ENCODE data around the gene PRMT6. TPM values are rescaled to one million over a fixed set of nuclear protein-coding genes. Genes with fewer than 3 reads are reported as not detected.
"Not testable (repeated sequence)": the region's sequence is repeated elsewhere in the genome, so short reads cannot be mapped to it uniquely, and the experiment has no call there.

The PRMT6 gene
- 44.4 TPM for polyA plus RNA-seq (ENCODE audit: insufficient read length)
- long read RNA-seq, donor 1, transcript PRMT6-201 (1 exons, 2,616 nt) = major isoform, 52 of 52 reads
- long read RNA-seq, donor 1, partial matches to known transcripts = 0 of 52 reads
- long read RNA-seq, donor 1, other reads (novel, unspliced or antisense) = 0 of 52 reads
- long read RNA-seq, donor 2, transcript PRMT6-201 (1 exons, 2,616 nt) = major isoform, 44 of 44 reads
- long read RNA-seq, donor 2, partial matches to known transcripts = 0 of 44 reads
- long read RNA-seq, donor 2, other reads (novel, unspliced or antisense) = 0 of 44 reads
- long read RNA-seq, donor 3, transcript PRMT6-201 (1 exons, 2,616 nt) = major isoform, 41 of 42 reads
- long read RNA-seq, donor 3, partial matches to known transcripts = 0 of 42 reads
- long read RNA-seq, donor 3, other reads (novel, unspliced or antisense) = 0 of 42 reads
- long read RNA-seq, donor 4, transcript PRMT6-201 (1 exons, 2,616 nt) = major isoform, 12 of 12 reads
- long read RNA-seq, donor 4, partial matches to known transcripts = 0 of 12 reads
- long read RNA-seq, donor 4, other reads (novel, unspliced or antisense) = 0 of 12 reads
- long read RNA-seq, donor 5, transcript PRMT6-201 (1 exons, 2,616 nt) = major isoform, 62 of 62 reads
- long read RNA-seq, donor 5, partial matches to known transcripts = 0 of 62 reads
- long read RNA-seq, donor 5, other reads (novel, unspliced or antisense) = 0 of 62 reads
- long read RNA-seq, donor 6, transcript PRMT6-201 (1 exons, 2,616 nt) = major isoform, 53 of 53 reads
- long read RNA-seq, donor 6, partial matches to known transcripts = 0 of 53 reads
- long read RNA-seq, donor 6, other reads (novel, unspliced or antisense) = 0 of 53 reads
- long read RNA-seq, donor 7, transcript PRMT6-201 (1 exons, 2,616 nt) = major isoform, 58 of 58 reads
- long read RNA-seq, donor 7, partial matches to known transcripts = 0 of 58 reads
- long read RNA-seq, donor 7, other reads (novel, unspliced or antisense) = 0 of 58 reads
- long read RNA-seq, donor 8, transcript PRMT6-201 (1 exons, 2,616 nt) = major isoform, 20 of 21 reads
- long read RNA-seq, donor 8, partial matches to known transcripts = 0 of 21 reads
- long read RNA-seq, donor 8, other reads (novel, unspliced or antisense) = 0 of 21 reads

GRCh38 chr1:107056426-107057196 is at the start of gene PRMT6:
Gene PRMT6, plus strand, starts transcription at chr1:107056674. Its CDS starts 42 bp downstream, at chr1:107056716.
- peak; percentile 85 for DNase-seq

GRCh38 chr1:107009281-107009680 is 47.2 kb upstream of the PRMT6 start:
- no peak for DNase-seq

DNA sequence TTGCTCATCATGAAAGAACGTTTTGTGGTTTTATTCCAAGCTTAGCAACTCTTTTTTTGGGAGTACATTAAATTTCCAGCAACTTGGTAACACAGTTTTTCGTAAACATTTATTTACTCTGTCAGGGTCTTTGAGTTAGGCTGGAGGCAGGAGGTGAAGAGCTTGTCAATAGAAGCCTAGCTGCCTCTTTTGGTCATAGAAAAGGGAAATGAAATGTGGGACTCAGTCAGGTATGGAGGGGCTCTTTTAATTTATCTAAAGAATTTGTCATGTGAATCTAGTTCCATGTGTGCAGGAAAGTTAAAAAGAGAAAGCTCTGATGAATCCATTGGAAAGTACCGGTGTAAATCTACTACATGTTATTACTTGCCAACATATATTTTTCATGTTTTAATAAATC is 45.9 kb upstream of the PRMT6 start:
- DNase-seq = no peak

DNA sequence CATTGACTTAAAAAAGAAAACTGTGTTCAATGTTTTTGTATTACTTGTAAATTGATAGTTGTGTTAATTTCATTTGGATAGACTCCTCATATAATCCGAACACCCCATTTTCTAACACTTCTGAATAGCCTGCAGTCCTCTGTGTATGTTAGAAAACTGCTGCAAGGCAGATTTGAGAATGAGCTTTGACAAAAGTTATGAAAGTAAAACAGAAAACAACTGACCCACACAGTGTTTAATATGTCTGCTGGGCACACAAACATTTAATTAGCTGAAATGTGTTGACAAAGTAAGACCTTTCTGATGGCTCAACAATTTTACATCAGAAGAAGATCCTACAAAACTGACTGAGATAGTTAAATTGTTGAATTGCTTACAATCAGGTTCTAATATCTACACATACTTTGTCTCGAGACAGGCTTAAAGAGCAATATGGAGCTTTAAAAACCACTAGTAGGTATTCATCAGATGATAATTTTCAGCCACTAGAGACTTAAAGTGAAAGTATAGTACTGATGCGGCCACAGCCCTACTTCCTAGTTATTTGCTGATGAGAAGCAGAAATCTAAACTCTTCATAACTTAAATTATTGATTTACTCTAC is 40.0 kb upstream of the PRMT6 start:
- no peak for DNase-seq

- no peak for DNase-seq
Measured at GRCh38 chr1:107018445-107018844, 38.0 kb upstream of the PRMT6 start.

DNA sequence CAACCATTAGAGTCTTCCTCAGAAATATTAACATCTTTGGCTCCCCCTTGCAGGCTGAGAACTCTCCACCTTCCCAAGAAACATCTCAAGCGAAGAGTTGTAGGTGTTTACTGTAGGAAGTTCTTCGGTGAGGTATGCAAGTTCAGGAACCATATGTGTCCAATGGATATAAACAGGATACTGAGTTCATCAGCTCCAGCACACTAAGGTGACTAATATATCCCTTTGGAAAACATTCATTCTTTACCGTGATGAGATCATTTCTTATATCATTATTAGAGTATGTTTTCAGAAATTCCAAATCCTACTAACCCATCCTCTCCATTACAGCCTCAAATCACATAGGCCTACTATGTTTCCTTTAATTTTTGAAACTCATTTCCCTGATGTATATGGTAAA is 37.3 kb upstream of the PRMT6 start:
- DNase-seq = no peak

GRCh38 chr1:107038874-107039273 is 17.6 kb upstream of the PRMT6 start:
- DNase-seq = not testable (repeated sequence)

GRCh38 chr1:107044310-107045220 is 11.9 kb upstream of the PRMT6 start:
- DNase-seq = not testable (repeated sequence)

- DNase-seq = no peak
Measured at GRCh38 chr1:107047602-107048001, 8.9 kb upstream of the PRMT6 start.

GRCh38 chr1:107048241-107048640 is 8.2 kb upstream of the PRMT6 start:
- DNase-seq = no peak

GRCh38 chr1:107051266-107051665 is 5.2 kb upstream of the PRMT6 start:
- no peak for DNase-seq

- not testable (repeated sequence) for DNase-seq
Measured at GRCh38 chr1:107055919-107056425, 502 bp upstream of the PRMT6 start.

DNA sequence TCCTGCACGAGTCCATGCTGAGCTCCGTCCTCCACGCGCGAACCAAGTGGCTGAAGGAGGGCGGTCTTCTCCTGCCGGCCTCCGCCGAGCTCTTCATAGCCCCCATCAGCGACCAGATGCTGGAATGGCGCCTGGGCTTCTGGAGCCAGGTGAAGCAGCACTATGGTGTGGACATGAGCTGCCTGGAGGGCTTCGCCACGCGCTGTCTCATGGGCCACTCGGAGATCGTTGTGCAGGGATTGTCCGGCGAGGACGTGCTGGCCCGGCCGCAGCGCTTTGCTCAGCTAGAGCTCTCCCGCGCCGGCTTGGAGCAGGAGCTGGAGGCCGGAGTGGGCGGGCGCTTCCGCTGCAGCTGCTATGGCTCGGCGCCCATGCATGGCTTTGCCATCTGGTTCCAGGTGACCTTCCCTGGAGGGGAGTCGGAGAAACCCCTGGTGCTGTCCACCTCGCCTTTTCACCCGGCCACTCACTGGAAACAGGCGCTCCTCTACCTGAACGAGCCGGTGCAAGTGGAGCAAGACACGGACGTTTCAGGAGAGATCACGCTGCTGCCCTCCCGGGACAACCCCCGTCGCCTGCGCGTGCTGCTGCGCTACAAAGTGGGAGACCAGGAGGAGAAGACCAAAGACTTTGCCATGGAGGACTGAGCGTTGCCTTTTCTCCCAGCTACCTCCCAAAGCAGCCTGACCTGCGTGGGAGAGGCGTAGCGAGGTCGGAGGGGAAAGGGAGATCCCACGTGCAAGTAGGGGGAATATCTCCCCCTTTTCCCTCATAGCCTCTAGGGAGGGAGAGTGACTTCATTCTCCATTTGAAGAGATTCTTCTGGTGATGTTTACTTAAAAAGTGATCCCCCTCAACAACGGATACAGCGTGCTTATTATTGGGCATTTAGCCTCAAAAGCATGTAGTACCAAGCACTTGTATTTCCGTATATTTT is 991 bp downstream of the PRMT6 start:
- DNase-seq = peak; percentile 74

DNA sequence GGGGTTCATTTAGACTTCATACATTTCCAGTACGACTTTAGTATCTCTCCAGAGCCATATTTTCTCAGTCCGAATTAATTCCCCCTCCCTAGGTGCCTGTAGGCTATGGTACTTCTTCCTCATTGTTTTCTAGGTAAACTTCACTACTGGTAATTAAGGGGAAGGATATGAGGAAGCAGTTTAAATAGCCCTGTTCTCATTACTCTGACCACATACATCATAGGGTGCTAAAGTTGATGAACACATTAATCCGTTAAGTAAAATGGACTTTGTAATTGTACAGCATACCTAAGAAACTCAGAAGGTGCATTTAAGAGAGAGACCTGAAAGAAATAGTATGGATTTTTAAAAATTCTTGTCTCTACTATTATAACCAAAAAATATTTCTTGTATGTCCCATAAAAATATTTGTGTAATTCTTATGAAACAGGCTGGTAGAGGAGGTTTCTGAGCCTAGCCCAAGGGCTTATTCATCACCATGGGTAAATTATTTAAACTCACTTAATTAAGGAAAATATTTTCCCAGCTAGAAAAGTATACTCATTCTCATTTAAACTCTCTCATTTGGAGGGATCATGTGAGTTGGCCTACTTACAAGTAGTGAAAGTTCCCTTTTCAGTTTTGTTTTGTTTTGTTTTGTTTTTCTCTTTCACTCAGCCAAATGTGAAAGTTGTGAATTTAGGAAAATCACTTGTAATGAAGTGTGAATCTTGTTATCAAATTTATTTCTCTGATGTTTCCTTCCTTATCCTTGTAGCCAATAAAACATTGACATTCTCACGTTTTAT is 2.0 kb downstream of the PRMT6 start:
- no peak for DNase-seq

DNA sequence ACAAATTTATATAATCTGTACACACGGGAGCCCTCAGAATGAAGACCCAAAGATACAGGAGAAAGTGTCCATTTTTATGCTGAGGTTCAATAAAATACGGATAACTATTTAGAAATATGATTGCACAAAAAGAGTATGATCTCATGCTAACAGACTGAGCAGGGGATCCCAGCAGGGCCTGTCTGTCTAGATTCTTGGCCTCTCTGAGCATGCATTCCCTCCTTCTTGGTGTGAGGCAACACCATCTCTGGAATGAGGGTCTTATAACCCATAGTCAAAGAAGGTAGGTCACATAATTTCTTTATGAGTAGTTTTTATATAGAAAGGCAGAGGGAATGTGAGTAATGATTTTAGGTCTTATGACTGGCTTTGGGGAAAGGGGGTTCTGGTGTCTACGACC is 5.4 kb downstream of the PRMT6 start:
- DNase-seq = no peak

- DNase-seq = no peak
Measured at GRCh38 chr1:107073493-107073892, 17.0 kb downstream of the PRMT6 start.

DNA sequence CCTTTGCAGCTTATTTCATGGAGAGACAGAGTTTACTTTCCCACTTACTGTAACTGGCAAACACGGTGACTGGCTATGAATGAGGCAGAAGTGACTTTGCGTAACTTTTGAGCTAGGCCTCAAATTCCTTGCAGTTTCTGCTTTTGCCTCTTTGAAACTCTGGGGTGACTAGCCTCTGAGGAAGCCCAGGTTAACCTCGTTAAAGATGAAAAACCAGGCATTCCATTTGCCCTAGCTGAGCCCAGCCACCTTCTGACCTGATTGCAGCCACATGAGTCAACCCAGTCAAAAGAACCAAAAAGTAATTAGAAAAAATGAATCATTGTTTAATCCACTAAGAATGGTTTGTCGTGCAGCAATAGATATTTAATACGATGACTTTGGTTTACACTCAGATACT is 20.4 kb downstream of the PRMT6 start:
- DNase-seq = no peak

DNA sequence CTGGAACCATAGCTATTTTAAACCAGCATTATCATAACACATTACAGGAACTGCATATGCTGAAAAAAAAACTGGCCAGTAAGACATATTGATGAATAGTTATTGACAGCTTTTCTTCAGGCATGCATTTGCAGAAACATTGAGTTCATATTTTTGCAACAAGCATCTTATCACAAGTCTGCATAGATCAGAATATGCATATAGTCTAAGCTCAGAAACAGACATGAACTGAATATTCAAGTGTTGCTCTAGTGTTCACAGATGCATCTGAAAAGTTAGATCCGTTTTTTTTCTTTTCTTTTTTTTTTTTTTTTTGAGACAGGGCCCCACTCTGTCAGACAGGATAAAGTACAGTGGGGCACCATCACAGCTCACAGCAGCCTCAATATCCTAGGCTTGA is 22.8 kb downstream of the PRMT6 start:
- DNase-seq = no peak
